ENCODE data around the gene SUSD1.

SUSD1 gene

DNA sequence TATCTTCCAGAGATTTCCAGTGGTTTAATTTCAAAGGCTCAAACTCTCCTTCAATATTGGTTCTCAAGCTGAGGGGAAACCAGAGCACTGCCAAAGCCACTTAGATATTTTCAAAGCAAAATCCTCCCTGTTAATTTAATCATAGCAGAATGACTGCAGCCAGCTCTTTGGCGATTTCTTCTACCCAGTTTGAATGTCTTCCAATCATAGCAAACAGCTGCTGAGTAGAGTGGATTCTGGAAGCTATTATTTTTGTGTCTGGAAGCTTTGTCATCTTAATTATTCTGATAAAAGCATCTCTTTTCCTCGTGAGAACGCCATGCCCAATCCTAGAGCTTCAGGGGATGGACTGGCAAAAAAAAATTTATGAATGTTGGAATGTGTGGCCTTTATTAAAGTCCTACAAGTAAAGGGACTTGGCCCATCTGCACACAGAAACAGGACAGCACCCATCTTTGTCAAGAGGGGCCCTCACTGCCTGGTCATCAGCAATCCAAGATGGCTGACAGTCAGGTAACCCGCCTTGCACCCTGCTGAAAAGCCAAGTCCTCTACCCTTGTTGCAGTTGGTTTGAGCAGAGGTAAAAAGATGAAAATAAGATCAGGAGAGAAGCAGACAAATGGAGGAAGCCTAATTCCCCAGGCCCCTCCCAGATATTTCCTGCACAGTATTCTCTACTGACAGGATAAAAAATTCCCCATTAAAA is 125.1 kb downstream of the SUSD1 start:
- no peak overlapping the region for H3K4me2 ChIP-seq (ENCODE audit: insufficient read depth, low read length)
- no peaks in the 10 kb centered on the region for H3K4me1 ChIP-seq (ENCODE audit: insufficient read depth, low read length)
- no peaks in the 10 kb centered on the region for H3K36me3 ChIP-seq (ENCODE audit: insufficient read depth, low read length)
- H3K9ac ChIP-seq (ENCODE audit: low read depth, low read length), result no peak overlapping the region
- H4K20me1 ChIP-seq (ENCODE audit: insufficient read depth, low read length), result no peaks in the 10 kb centered on the region
- no peak for TF ChIP-seq EZH2 (IDR thresholded peaks at IDR 0.05; ENCODE audit: borderline replicate concordance, low read depth, low read length, severe bottlenecking)
- TF ChIP-seq, protein P1, sequence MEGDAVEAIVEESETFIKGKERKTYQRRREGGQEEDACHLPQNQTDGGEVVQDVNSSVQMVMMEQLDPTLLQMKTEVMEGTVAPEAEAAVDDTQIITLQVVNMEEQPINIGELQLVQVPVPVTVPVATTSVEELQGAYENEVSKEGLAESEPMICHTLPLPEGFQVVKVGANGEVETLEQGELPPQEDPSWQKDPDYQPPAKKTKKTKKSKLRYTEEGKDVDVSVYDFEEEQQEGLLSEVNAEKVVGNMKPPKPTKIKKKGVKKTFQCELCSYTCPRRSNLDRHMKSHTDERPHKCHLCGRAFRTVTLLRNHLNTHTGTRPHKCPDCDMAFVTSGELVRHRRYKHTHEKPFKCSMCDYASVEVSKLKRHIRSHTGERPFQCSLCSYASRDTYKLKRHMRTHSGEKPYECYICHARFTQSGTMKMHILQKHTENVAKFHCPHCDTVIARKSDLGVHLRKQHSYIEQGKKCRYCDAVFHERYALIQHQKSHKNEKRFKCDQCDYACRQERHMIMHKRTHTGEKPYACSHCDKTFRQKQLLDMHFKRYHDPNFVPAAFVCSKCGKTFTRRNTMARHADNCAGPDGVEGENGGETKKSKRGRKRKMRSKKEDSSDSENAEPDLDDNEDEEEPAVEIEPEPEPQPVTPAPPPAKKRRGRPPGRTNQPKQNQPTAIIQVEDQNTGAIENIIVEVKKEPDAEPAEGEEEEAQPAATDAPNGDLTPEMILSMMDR (IDR thresholded peaks at IDR 0.05; ENCODE audit: borderline replicate concordance, extremely low read depth, low read length, poor library complexity, severe bottlenecking), result no peak
- H3K79me2 ChIP-seq (ENCODE audit: insufficient read depth, low read length), result no peaks in the 10 kb centered on the region
- H3K4me3 ChIP-seq (ENCODE audit: low read depth in 1 of 2, low read length in 2 of 2), result no peak overlapping the region
- ATAC-seq (ENCODE audit: insufficient read depth, low read depth) (no peak), DNase-seq (no peak)
- no peaks in the 10 kb centered on the region for H3K9me3 ChIP-seq (ENCODE audit: insufficient read depth, low read length, severe bottlenecking)
- no peak overlapping the region for H2AFZ ChIP-seq (ENCODE audit: low read depth, low read length)
- H3K27me3 ChIP-seq (ENCODE audit: insufficient read depth, low read length, poor library complexity), result no peaks in the 10 kb centered on the region
- no peak overlapping the region for H3K27ac ChIP-seq (ENCODE audit: low read length)

- Histone ChIP-seq H3K27me3 (ENCODE audit: insufficient read depth, low read length, poor library complexity) (no peaks in the 10 kb centered on the region), H3K9ac (ENCODE audit: low read depth, low read length) (no peak overlapping the region), H3K27ac (ENCODE audit: low read length) (no peak overlapping the region), H3K36me3 (ENCODE audit: insufficient read depth, low read length) (no peaks in the 10 kb centered on the region), H3K4me2 (ENCODE audit: insufficient read depth, low read length) (no peak overlapping the region), H3K9me3 (ENCODE audit: insufficient read depth, low read length, severe bottlenecking) (no peaks in the 10 kb centered on the region), H2AFZ (ENCODE audit: low read depth, low read length) (no peak overlapping the region), H3K79me2 (ENCODE audit: insufficient read depth, low read length) (no peaks in the 10 kb centered on the region), H3K4me3 (ENCODE audit: low read depth in 1 of 2, low read length in 2 of 2) (no peak overlapping the region), H4K20me1 (ENCODE audit: insufficient read depth, low read length) (no peaks in the 10 kb centered on the region), H3K4me1 (ENCODE audit: insufficient read depth, low read length) (no peaks in the 10 kb centered on the region)
- no peak for DNase-seq
- ATAC-seq (ENCODE audit: insufficient read depth, low read depth), result no peak
- TF ChIP-seq, protein P1 (IDR thresholded peaks at IDR 0.05; ENCODE audit: borderline replicate concordance, extremely low read depth, low read length, poor library complexity, severe bottlenecking), result no peak
- no peak for TF ChIP-seq EZH2 (IDR thresholded peaks at IDR 0.05; ENCODE audit: borderline replicate concordance, low read depth, low read length, severe bottlenecking)
Observed at GRCh38 chr9:112048924-112049691, 126.0 kb downstream of the SUSD1 start.

GRCh38 chr9:112047538-112048066 is 127.5 kb downstream of the SUSD1 start:
- no peak overlapping the region for H3K9ac ChIP-seq (ENCODE audit: low read depth, low read length)
- no peak for DNase-seq
- no peak overlapping the region for H3K4me2 ChIP-seq (ENCODE audit: insufficient read depth, low read length)
- no peak overlapping the region for H2AFZ ChIP-seq (ENCODE audit: low read depth, low read length)
- no peaks in the 10 kb centered on the region for H3K36me3 ChIP-seq (ENCODE audit: insufficient read depth, low read length)
- no peaks in the 10 kb centered on the region for H3K4me1 ChIP-seq (ENCODE audit: insufficient read depth, low read length)
- H4K20me1 ChIP-seq (ENCODE audit: insufficient read depth, low read length), result no peaks in the 10 kb centered on the region
- ATAC-seq (ENCODE audit: insufficient read depth, low read depth), result no peak
- no peaks in the 10 kb centered on the region for H3K9me3 ChIP-seq (ENCODE audit: insufficient read depth, low read length, severe bottlenecking)
- no peaks in the 10 kb centered on the region for H3K27me3 ChIP-seq (ENCODE audit: insufficient read depth, low read length, poor library complexity)
- no peaks in the 10 kb centered on the region for H3K79me2 ChIP-seq (ENCODE audit: insufficient read depth, low read length)
- H3K27ac ChIP-seq (ENCODE audit: low read length), result no peak overlapping the region
- H3K4me3 ChIP-seq (ENCODE audit: low read depth in 1 of 2, low read length in 2 of 2), result no peak overlapping the region
- TF ChIP-seq EZH2 (IDR thresholded peaks at IDR 0.05; ENCODE audit: borderline replicate concordance, low read depth, low read length, severe bottlenecking), result no peak
- TF ChIP-seq, protein P1 (IDR thresholded peaks at IDR 0.05; ENCODE audit: borderline replicate concordance, extremely low read depth, low read length, poor library complexity, severe bottlenecking), result no peak

All from DND-41 (cell line).